Activated CD4-positive, alpha-beta T cell treated with anti-CD3 and anti-CD28 coated beads for 1 hour (primary cell): ENCODE results near the gene NUMB.
"Not testable (repeated sequence)": the region's sequence is repeated elsewhere in the genome, so short reads cannot be mapped to it uniquely, and the experiment has no call there.

ENCODE experiments used
- DNase-seq: peaks from one replicate; pipeline ENCODE4 v3.0.0-alpha.2; 2020

The NUMB gene

DNA sequence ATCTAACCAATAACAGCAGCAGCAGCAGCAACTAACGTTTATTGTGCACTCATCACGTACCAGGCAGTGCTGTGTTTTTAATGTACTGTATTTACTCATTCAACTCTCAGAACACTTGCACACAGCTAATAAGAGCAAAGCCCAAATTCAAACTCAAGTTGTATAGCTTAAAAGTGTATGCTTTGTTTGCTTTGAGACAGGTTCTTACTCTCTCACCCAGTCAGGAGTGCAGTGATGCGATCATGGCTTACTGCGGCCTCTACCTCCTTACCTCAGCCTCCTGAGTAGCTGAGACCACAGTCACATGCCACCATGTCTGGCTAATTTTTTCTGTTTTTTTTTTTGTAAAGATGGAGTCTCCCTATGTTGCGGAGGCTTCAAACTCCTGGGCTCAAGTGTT lies 115.7 kb downstream of the NUMB start:
- no peak for DNase-seq

DNA sequence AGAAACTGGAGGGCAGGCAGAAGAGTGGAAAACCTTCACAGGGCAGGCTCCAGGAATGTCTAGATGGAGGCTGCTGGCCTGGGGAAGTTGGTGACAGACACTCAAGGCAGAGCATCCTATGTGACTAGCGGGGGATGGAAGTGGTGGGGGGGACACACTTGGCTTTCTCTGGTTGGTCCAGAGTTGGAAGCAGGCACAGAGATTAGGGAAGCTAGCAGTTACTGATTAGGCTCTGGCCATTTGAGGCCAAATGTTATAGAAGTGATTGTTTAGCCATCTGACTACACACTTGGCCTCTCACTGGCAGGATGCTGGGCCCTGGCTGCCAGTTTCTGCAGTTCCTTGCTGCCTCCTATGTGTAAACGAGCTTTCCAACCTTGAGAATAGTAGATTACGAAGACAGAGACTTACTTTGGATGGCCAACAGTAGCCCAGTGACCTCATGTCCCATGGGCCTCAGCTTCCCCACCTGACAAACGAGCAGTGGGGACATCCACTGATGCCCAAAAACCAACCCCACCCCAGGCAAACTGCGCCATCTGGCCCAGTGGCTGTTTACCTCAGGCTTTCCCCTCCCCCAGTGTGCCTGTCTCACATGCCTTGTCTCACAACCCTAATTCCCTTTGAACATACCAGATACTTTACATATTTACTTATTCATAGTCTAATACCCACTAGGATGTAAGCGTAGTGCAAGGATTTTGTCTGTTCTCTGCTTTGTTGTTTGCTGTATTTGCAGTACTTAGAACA lies 118.3 kb downstream of the NUMB start:
- DNase-seq, result no peak

DNA sequence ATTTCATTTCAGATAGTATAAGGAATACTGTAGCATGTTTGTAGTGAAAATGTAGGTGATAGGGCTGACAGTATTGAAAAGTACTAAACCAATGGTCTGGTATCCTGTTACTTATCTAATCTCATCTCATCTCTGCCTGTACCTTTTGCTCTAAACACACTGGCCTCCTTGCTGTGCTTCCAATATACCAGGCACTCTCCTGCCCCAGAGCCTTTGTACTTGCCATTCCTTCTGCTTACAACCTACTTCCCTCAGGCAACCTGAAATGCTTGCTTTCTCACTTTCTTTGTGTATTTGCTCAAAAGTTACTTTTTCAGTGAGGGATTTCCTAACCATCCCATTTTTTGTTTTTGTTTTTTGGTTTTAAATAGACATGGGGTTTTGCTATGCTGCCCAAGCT lies 119.1 kb downstream of the NUMB start:
- no peak for DNase-seq

DNA sequence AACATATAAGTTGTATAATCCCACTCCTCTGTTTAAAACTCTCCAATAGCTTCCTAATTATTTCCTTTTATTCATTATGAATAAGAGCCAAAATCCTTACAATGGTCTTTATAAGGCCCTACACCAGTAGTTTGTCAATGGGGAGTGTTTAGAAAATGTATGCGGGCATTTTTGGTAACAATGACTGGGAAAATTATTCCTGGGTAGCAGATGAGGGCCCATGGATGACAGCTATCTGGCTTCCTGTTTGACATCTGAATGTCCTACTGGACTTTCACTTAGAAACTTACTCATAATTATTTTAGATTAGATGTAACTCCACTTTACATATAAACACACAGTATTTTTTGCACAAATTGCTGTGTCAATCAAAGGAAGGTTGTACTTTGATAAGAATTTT lies 119.8 kb downstream of the NUMB start:
- DNase-seq, result no peak

DNA sequence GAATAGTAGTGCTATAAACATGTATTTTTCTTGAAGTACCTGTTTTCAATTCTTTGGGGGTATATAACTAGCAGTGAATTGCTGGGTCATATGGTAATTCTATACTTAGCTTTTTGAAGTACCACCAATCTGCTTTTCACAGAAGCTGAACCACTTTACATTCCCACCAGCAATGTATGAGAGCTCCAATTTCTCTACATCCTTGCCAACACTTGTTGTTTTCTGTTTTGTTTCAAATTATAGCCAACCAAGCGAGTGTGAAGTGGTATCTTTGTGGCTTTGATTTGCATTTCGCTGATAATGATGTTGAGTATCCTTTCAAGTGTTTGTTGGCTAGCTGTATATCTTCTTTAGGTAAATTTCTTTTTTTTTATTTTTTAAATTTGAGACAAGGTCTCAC lies 125.3 kb downstream of the NUMB start:
- DNase-seq, result no peak

DNA sequence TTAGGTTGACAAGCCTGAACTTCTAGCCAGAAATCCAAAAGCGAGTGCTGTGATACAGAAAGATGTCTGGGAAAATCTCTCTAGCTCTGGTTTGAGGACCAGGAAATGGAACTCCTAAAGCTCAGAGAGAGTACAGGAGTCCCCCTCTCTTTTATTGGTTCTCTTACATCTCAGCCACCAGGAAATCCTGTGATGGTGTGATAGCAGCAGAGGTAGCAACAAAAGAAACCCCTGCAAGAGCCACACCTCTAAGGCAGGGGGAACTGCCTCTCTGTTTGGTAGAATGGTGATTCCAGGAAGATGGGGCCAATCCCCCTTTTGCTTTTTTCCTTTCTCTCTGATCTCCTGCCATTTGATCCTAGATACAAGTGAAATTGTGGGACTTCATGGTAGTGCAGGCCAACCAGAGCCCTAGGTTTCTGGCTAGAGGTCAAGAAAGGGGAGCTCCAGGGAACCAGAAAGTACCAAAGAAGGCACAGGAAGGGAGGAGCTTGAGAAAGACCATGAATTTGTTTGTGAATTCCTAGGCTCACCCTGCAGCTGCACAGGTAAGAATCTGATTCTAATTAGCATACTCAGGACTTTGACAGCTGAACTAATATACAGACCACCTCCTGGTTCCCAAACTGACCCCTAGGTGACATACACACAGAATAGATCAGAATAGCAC lies 132.6 kb downstream of the NUMB start:
- no peak for DNase-seq

DNA sequence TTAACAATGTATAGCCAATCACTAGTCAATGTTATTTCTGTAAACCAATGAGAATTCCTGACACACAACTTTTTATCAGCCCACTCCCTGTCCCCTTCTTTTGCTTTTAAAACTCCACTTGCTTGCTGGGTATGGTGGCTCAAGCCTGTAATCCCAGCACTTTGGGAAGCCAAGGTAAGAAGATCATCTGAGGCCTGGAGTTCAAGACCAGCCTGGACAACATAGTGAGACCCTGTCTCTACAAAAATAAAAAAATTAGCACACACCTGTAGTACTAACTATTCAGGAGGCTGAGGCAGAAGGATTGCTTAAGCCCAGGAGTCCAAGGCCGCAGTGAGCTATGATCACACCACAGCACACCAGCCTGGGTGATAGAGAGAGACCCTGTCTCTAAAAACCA lies 133.3 kb downstream of the NUMB start:
- no peak for DNase-seq

DNA sequence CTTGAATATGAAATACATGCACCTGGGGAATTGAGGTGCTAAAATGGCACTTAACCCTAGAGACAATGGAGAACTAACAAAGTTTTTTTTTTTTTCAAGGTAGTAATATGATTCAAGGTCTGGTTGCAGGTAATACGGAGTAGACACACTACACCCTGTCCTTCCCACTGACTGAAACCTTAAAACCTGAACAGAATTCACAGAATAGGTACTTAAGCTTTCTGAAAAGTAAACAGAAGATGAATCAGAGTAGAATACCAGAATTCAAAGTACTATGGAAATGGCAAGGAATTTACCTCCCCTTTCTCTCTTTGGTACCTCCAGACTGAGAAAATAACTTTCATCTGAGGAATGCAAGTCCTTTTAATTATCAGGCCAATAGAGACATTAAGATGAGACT lies 133.8 kb downstream of the NUMB start:
- no peak for DNase-seq

DNA sequence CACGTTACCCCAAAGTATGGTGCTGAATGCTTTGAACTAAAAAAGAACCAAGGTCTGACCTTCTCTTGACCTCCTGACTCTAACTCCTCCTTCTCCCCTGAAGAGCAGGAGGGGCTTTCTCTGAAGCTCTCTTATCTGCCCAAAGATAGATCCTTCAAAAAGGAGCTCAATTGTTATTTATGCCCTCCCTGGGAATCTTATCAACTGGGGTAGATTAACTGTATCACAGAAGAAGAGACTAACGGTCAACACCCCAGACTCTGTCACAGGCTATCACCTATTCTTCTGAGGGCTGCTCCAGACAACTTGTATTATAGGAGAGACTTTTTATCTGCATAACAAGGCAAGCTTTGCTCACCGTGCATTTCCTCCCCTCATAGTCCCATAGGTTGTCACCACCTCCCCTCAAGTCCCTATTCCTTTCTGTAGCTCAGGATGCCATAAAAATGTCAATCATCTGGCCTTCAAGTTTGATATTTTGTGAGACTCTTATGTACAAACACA lies 134.4 kb downstream of the NUMB start:
- no peak for DNase-seq

DNA sequence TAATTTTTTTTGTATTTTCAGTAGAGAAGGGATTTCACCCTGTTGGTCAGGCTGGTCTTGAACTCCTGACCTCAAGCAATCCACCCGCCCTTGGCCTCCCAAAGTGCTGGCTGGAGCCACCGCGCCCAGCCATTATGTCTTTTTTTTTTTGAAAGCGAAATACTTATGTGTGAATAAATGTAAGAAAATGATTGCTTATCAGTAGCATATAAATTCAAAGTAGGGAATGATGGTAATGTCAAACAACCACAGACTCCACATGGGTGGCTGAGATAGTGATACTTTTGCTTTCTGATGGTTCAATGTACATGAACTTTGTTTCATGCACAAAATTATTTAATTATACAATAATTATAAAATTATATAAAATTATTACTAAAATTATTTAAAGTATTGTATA lies 145.2 kb downstream of the NUMB start:
- no peak for DNase-seq

DNA sequence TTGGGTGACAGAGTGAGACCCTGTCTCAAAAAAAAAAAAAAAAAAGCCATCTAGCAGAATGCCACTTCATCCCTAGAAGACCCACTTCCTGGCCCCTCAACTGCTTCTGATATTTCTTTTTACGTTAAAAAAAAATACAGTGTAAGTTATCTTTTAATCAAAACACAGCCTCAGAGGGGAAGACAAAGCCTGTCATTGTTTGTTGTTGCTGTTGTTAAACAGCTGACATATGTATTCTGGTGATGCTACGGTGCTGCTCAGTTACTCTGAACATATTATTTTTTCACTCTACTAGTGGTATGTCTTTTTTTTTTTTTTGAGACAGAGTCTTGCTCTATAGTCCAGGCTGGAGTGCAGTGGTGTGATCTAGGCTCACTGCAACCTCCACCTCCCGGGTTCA lies 145.7 kb downstream of the NUMB start:
- no peak for DNase-seq

DNA sequence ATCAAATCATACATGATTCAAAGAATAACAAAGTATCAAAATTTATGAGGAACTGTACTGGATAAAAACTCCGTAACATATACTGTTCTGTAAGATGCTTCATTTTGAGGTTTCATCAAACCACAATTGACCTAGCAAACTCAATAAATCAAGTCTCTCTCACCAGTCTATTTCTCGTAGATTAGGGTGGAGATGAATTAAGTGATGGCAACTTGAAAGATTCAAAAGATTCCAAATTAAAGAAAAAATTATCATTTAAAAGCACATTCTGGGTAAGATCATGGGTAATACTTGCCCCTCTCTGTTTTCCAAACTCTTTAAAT lies 146.7 kb downstream of the NUMB start:
- no peak for DNase-seq

DNA sequence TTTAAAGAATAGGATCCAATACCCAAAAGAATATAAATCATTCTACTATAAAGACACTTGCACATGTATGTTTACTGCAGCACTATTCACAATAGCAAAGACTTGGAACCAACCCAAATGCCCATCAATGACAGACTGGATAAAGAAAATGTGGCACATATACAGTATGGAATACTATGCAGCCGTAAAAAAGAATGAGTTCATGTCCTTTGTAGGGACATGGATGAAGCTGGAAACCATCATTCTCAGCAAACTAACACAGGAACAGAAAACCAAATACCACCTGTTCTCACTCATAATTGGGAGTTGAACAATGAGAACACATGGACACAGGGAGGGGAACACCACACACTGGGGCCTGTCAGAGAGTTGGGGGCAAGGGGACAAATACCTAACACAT lies 149.1 kb downstream of the NUMB start:
- DNase-seq, result not testable (repeated sequence)

DNA sequence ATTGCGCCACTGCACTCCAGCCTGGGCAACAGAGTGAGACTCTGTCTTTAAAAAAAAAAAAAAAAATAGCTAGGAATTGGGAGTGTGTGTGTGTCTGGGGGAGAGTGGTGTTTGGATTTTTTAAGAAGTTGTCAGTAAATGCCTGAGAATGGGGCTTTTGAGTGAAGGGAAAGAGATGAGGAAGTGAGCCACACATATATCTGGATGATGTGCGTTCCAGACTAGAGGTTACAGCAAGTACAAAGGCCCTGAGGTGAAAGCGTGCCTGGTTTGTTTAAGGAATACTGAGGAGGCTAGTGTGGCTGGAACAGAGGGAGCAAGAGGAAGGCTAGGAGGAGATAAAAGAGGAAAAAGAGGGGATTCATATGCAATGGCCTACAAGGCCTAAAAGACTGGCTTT lies 151.1 kb downstream of the NUMB start:
- DNase-seq, result no peak

DNA sequence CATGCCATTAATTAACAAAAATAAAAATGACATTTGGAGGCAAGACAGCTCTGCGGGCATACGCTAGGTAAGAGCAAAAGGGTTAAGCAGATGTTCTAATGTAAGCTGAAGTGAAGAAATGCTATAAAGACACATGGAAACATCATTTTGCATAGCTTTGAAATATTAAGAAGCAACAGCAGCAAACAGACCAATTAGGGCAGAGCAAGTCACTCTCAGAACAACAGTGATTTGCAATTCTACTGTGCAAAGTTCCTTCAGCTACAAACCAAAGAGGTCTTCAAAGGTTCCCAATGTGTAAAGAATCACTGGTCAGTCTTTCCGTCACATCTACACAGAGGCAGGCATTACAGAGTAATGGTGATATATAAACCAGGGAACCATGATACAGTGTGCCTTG lies 152.8 kb downstream of the NUMB start:
- DNase-seq, result no peak

DNA sequence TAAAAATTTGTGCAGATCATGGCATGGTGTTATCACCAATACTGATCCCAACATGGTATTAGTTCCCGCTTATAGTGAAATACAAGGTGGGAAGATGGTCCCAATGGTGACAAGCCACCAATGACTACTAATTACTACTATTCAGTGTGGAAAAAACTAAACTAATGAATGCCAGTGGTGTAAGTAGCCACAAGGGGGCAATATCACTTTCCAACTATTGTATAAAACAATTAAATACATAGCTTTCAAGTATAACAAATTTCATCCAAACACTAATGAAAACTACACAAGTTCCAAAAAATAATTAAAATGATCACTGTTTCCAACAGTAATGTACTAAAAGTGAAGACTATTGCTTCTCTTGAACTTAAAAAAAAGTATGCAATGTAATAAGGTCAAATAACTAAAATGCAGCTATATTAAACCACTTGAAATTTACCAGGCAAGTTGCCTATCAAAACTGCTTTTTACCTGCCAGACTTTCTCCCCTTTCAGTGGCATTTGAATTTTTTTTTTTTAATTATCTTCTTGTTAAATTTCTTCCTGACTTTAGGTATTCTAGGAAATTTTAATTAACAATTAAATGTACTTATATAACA lies 163.0 kb downstream of the NUMB start:
- DNase-seq, result no peak

DNA sequence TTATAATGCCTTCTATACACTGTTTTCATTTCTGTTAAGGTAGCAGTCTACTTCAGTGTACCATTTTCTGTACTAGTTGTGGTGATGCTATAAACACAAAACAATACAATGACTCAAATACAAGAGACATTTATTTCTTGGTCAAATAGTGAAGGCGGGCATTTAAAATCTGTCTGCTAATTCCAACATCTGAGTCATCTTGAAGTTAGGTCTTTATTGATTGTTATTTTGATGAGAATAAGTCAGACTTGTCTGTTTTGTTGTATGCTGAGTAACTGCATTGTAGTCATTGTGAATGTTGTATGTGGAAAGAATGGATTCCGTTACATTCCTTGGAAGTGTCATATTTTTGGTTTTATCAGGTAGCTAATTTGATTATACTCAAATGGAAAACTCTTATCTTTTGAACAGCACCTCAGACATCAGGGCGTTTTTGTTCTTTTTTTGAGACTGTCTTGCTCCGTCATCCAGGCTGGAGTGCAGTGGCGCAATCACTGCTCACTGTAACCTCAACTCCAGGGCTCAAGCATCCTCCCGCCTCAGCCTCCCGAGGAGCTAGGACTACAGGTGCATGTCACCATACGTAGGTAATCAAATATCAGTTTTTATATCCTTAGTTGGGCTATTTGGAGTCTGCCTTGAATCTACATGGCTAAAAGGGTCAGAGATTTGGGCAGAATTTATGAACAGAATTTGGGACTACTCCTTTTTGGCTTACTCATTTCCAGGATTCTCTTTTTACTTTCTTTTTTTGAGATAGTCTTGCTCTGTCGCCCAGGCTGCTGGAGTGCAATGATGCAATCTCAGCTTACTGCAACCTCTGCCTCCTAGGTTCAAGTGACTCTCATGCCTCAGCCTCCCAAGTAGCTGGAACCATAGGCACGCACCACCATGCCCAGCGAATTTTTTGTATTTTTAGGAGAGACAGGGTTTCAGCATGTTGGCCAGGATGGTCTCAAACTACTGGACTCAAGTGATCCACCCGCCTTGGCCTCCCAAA lies 164.3 kb downstream of the NUMB start:
- DNase-seq, result no peak

DNA sequence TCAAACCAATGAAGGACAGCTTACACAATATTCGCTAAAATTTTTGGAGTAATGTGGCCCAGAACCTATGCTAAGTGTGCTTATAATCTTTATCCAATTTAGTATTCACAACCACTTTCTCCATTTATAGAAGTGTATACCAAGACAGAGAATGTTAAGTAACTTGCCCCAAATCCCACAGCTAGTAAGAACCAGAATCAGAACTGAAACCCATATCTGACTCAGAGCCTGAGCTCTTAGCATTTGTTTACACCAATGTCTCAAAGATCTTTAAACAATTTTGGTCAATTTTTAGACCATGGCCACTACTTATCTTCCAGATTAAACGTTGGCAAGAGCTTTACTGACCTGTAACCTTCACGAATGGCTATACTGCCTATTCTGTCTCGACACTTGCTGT lies 168.1 kb downstream of the NUMB start:
- DNase-seq, result no peak

DNA sequence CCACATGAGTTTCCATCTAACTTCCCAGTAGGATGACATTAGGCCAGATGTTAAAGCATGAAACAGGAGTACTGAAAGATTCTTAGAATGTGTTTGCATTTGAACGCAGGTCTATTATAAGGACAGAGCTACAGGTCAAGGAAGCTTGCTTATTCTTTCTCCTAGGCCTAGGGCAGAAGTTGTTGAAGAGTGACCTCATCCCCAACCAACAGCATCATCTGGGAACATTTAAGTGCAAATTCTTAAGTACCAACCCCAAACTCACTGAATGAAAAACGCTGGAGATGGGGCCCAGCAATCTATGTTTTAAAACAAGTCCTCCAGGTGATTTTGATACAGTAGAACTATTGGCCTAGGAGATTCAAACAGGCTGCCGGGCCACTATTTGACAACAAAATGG lies 168.6 kb downstream of the NUMB start:
- no peak for DNase-seq

DNA sequence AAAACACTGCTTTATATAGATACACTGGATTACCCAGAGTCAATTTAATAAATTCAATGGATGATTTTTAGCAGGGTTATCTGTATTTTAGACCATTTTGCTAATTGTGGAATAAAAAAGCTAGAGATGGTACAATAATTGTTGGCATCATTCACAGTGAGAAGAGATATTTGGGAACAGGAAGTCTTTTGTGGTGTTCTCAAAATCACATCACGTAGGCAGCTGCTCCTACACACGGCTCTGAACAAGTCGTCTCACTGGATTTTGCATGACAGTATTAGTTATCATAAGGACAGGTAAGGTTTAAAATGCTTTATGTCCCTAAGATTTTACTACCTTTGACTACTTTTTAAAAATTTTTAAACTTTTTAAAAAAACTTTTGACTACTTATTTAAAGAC lies 169.0 kb downstream of the NUMB start:
- no peak for DNase-seq

DNA sequence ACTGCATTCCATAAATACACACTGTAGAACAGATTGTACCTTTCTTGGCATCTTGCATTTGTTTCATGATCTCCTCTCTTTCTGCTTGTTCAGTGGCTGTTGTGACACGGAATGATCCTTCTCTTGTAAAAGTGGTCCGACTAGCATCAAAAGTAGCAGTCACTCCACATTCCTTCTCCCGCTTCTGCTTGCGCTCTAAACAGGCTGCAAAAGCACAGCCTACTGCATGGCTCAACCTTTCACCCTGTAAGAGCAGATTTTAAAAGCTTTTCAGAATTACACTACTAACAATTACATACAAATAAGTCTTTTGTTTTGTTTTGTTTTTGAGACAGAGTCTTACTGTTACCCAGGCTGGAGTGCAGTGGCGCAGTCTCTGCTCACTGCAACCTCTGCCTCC lies 171.3 kb downstream of the NUMB start:
- no peak for DNase-seq

DNA sequence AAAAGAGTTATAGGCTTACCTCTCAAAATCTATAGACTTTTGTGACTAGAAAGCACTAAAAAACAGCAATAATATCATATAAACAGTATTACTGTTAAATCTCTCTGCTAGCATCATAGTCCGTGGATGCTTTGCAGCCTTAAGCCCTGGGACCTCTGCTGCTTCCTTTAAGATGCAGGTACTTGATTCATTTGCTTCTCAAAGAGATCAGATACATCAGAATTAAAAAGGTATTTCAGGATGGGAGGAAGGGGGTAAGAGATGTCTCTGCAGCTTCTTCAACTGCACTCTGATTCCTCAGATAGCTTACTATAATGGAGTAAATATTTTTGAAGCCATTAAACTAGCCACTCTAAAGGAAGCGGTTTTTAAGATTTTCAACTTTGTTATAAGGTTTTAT lies 171.7 kb downstream of the NUMB start:
- DNase-seq, result no peak

DNA sequence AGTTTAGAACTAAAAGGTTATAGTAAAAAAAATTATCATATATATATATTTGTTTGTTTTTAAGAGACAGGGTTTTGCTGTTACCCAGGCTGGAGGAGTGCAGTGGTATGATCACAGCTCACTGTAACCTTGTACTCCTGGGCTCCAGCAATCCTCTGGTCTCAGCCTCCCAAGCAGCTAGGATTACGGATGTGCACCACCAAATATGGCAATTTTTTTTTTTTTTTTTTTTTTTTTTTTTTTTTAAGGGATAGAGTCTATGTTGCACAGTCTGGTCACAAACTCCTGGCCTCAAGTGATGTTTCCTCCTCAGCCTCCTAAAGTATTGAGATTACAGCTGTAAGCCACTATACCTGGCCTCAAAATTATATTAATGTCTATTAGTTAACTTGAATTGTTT lies 172.4 kb downstream of the NUMB start:
- no peak for DNase-seq
